ENCODE data around the gene SLC37A2. TPM values are rescaled to one million over a fixed set of nuclear protein-coding genes. Genes with fewer than 3 reads are reported as not detected.

The SLC37A2 gene
- total RNA-seq, 1 donor from 2014 or later = 3.8 TPM

DNA sequence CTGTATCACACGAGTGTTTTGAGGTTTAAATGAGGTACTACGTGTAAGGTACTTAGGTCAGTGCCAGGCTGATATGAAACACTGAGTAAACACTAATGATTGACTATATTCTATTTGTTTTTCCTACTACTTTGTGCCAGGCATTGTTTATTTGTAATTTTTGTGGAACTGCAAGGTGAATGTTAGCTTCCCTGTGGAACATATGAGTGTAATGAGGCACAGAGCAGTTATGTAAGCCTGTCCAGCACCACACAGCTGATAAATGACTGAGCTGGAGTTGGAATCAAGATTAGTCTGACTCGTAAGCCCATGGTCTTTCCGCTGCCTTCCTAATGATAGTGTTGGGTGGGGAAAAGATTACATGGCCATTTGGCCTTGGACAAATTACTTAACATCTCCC lies 5.9 kb downstream of the SLC37A2 start:
- no peak for ATAC-seq (ENCODE audit: poor library complexity)
- no peak for DNase-seq
- intact Hi-C loops (cut with DNase I) = no loop called here

DNA sequence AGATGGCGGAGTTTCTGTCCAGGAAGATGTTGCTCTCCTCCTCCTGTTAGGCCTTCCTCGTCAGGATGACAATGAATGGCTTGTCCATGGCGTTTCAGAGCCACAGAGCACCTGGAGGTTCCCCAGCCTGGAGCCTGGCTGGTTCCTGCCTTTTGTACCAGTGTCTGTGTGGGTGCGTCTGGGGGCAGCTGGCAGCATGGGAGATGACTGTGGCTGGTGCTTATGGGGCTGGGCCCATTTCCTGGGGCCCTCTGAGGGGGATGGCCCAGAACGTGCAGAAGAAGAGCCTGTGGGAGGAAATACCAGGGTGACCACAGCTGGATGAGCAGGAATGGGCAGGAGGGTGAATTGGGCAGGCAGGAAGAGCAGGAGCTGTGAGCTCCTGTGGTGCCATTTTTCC lies 6.7 kb downstream of the SLC37A2 start:
- intact Hi-C loops (cut with DNase I) = no loop called here
- no peak for ATAC-seq (ENCODE audit: poor library complexity)
- DNase-seq = no peak

DNA sequence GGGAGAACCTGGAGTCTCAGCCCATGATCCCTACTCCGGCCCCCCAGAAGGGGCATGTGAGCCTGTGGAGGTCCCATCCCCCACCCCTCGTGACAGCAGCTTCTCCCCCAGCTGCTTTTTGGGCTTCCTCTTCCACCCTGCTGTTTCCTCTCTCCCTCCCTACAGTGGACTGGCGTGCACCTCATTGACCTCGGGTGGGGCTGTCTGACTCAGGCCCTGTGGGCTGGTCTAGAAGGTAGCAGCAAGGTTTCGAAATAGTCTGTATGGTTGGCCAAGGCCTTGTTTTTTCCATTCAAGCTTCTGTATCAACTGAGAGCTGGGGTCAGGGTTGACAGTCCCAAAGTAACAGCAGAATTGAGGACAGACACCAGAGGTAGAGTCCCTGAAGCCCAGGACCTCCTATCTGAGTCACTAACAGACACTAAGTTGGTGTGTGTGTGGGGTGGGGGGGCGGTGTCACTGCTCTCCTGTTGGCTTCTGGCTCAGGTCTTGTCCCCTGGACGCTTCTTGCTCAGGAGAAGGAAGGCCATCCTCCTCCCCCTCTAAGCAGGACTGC lies 7.7 kb downstream of the SLC37A2 start:
- ATAC-seq (ENCODE audit: poor library complexity) (peak; percentile 89), DNase-seq (peak; percentile 78)
- intact Hi-C loops (cut with DNase I) = no loop called here

DNA sequence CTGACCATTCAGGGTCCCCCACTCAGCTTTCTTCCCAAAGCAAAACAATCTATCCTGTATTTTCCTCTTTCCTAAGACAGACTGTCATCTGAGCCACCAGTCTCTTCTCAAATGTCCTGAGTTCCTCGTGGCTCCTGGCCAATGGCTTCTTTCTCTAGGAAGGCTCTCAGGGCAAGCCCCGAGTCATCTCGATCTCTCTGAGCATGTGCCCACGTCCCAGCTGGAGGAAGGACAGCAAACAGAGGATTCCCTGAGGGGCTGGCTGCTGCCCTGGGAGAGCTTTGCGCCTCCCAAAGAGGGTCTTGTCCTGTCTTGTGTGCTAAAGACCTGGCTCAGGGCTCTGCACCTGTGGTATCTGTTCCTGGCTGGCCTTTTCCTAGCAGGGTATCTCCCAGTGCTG lies 8.3 kb downstream of the SLC37A2 start:
- DNase-seq = no peak
- intact Hi-C loops (cut with DNase I) = no loop called here
- peak; percentile 45 for ATAC-seq (ENCODE audit: poor library complexity)

DNA sequence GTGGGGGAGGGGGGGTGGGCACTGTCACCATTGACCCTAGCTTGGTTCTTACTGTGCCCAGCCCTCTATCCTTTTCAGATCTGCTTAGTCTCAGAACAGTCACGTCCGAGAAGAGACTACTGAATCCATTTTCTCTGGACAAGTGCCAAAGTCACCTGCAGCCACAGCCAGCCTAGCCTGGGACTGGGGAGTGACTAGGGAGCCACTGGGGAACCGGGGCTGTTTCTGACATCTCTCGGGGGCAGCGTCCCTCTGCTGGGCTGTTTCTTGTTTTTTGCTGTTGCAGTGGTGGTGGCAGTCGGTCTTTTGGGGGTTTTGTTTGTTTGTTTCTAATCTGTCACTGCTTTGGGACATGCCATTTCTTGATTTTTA lies 8.7 kb downstream of the SLC37A2 start:
- intact Hi-C loops (cut with DNase I) = no loop called here
- no peak for DNase-seq
- no peak for ATAC-seq (ENCODE audit: poor library complexity)

DNA sequence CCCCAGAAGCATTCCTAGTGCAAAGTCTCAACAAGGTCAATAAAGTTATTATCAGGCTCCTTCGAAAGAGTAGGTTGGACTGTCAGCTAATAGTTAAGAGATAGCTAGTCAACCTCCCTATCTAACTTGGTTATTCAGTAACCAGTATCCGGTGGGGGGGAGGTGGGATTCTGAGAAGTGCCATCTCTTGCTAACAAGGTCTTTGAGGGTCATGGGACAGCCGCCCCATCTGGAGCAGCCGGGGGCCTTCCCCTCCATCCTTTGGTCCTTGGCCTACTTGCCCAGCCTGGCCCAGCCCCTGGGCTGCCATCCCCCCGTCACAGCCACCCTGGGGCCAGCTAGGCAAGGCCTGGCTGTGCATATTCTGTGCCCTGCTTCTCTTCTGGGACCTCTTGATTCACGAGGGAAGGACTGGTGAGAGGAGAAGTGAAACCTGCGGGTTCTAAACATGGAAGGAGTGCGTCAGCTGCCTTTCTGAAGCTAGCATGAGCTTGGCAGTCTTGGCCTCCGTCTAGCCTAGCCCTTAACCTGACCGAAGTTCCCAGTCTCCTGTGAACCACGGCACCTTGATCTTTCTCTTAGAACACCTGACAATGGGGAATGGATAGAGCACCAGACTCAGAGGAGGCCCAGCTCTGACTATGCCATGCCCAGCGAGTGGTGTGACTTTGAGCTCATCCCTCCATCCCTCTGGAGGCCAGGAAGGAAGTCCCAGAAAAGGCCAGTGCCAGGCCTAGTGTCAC lies 9.3 kb downstream of the SLC37A2 start:
- ATAC-seq (ENCODE audit: poor library complexity) (peak; percentile 56), DNase-seq (no peak)
- intact Hi-C loops (cut with DNase I) = no loop called here

DNA sequence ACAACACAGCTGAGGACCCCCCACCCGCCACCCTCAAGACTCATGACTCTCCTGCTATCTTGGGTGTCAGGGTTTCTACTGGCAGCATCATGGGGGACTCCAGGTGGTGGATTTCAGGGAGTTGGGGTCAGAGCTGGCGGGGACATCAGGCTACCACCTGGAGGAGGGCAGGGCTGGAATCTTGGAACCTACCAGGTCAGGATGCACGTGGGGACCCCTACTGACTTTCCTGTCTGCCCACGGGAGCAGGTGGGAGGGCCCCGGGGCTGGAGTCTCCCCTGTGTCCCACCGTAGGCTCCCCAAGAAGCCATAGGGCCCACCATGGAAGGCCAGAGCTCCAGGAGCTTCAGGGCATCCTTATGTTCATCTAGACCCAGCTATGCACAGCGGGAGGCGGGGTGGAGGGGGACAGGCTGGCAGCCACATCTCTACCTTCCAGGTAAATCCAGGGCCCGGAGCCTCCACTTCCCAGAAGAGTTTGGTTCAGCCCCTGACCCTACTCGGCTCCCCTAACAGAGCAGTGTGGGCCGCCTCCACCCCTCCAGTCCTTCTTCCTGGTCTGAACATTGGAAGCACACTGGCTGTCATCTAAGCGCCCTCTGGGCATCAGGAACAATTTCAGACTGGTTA lies 10.0 kb downstream of the SLC37A2 start:
- intact Hi-C loops (cut with DNase I) = no loop called here
- no peak for DNase-seq
- ATAC-seq (ENCODE audit: poor library complexity) = no peak

DNA sequence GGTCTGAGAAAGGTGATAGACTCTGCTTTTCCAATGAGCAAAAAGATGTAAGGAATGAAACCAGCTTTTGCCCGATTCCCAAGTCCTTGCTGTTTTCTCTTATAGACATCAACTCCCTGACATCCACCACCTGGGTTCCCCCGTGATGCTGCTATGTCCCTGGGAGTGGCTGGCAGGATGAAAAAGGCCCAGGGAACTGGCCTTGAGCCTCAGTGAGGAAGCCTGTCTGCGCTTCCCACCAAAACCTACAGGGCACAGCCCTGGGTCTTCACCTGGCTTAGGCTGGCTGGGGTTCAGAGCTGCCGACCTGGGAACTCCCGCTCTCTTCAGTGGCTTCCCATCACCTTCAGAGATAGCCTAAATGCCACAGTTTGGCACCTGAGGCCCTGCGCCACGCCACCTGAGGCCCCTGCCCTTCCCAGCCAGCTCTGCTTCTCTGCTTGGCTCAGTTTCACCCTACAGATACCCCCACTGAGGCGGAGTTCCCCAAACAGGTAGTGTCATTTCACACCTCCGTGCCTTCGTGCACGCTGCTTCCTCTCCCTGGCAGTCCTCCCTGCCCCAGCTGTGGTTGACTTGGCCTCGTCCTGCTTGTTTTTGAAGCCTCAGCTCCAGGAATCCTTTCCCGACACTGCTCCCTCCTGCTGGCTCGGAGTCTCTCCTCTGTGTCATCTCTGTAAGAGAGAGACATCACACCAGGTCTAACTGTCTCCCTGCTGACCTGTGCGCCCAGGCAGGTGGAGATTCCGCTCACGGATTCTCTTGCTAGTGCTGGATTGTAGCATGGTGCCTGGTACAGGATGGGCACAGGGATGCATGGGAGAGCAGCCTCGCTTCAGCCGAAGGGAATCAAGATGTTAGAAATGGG lies 10.7 kb downstream of the SLC37A2 start:
- no peak for DNase-seq
- intact Hi-C loops (cut with DNase I) = no loop called here
- ATAC-seq (ENCODE audit: poor library complexity) = no peak

DNA sequence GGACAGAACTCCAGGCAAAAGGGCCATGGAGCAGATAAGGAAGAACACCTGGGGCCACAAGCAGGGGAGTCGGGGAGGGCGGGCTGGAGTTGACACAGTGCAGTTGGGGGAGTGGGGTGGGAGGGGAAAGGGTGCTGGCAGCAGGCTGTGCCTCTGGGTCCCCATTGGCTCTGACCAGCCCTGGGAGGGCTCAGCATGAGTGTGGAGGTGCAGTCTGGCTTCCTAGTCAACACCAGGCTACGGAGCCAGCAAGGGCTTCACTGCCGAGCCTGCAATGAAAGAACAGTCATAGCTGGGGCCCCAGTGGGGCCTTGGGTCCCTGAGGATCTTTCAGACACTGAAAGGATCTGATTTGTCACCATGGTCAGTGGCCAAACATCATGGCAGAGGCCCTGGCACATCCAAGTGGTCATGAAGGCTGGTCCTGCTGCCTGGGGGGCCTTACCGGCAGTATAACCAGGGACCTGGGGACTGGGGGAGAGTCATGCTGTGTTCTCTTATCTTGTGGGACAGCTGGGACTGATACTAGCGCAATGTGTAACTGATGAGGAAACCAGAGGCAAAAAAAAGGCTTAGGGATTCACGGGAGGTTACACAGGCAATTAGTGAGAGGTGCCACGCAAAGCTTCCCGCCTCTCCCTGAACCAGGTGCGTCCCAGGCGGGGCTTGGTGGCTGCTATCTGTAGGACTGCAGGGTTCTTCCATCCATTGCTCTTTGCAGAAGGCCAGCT lies 11.6 kb downstream of the SLC37A2 start:
- ATAC-seq (ENCODE audit: poor library complexity) (no peak), DNase-seq (no peak)
- intact Hi-C loops (cut with DNase I) = no loop called here

DNA sequence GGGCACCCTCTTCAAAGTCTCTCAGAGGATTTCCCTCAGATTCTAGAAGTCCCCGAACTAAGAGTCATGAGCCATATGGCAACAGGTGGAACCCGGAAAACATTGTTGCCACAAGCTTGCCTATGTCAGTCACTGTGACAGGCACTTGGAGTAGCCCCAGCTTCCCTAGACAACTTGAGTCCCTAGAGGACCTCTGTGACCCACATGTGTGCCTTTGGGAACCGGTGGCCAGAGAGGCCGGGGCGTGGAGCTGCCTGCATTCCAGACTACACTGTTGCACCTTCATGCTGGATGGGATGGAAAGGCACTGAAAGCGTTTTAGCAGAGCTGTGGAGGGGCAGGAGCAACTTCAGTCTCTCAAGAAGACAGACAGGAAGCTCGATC lies 12.1 kb downstream of the SLC37A2 start:
- intact Hi-C loops (cut with DNase I) = no loop called here
- no peak for DNase-seq
- ATAC-seq (ENCODE audit: poor library complexity) = no peak

DNA sequence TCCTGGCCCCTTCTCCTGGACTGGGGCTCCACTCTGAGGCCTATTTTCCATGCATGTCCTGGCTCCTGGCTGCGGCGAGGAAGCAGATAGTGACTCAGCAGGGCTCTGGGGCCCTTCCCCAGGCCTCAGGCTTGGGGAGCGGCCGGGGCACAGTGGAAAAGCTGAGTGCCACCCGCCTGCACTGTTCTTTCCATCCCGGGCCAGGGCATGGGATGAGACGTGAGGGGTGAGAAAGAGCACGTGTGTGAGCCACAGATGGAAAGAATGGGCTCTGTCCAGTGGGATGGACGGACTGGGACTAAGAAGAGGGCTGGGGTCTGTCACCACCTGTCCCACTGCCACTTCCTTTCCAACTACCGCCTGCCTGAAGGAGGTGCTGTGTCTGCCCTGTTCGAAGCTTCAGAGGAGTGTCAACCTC lies 12.8 kb downstream of the SLC37A2 start:
- intact Hi-C loops (cut with DNase I) = no loop called here
- ATAC-seq (ENCODE audit: poor library complexity) (no peak), DNase-seq (no peak)

DNA sequence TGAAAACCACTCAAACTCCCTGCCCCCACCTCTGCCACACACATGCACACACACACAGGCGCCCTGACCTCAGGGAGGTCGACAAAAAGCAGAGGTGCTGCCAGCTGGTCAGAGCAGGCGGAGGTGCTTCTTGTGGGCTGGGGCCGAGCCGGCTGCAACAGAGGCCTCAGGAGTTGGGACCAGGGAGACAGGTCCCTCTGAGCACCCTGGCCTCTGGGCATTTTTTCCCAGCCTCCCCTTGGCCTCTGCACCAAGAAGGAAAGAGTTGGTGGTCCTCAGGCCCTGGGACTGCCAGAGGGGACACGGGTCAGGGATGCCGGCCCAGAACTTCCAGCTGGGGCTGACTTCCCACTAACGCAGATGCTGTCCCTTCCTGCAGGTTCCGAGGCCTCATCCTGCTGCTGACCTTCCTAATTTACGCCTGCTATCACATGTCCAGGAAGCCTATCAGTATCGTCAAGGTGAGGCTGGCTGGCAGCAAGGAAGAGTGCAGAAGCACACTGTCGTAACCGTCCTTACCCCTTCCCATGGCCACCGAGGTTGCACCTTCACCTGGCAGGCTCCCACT lies 13.4 kb downstream of the SLC37A2 start:
- intact Hi-C loops (cut with DNase I) = no loop called here
- DNase-seq (no peak), ATAC-seq (ENCODE audit: poor library complexity) (no peak)

DNA sequence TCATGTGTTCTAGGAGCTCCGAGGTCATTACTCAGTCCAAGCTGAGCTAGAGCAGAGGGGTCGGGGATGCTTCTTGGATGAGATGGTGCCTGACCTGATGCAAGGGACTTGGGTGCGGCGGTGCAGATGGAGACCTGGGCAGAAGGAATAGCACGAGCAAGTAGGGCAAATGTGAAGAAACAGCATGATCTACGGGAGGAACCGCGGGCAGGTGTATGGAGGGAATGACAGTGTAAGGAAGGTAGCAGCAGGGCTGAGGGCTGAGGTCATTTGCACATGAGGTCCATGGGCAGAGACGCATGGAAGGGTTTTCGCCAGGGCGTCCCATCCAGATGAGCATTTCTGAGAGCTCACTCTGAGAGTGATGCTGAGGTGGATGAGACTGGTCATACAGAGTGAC lies 14.9 kb downstream of the SLC37A2 start:
- no peak for ATAC-seq (ENCODE audit: poor library complexity)
- intact Hi-C loops (cut with DNase I) = no loop called here
- DNase-seq = no peak

DNA sequence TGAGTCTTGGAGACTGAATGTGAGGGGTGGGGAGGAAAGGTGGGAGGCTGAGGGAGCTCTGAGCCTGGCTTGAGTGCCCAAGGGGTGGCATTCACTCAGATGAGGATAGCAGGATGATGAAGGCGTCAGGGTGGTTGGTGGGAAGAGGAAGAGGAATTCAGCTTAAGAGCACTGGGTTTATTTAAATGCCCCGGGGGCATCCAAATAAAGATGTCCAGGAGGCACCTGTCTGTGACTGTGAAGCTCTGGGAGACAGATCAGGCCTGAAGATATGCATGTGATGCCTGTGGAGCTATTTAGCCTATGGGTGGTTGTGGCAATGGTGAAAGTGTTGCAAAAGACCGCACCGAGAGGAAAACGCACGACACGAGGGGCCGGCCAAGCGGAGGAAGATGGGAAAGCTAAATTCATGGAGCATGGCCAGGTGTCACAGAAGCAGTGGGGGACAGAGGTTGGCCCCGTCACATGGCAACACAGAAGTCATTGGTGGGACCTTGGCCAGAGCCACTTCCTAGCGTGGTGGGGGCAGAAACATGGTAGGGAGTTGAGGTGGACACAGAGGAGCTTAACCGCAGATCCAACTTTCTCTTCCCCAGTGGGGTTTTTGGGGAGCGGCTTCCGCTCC lies 15.5 kb downstream of the SLC37A2 start:
- ATAC-seq (ENCODE audit: poor library complexity) = no peak
- intact Hi-C loops (cut with DNase I) = no loop called here
- no peak for DNase-seq

DNA sequence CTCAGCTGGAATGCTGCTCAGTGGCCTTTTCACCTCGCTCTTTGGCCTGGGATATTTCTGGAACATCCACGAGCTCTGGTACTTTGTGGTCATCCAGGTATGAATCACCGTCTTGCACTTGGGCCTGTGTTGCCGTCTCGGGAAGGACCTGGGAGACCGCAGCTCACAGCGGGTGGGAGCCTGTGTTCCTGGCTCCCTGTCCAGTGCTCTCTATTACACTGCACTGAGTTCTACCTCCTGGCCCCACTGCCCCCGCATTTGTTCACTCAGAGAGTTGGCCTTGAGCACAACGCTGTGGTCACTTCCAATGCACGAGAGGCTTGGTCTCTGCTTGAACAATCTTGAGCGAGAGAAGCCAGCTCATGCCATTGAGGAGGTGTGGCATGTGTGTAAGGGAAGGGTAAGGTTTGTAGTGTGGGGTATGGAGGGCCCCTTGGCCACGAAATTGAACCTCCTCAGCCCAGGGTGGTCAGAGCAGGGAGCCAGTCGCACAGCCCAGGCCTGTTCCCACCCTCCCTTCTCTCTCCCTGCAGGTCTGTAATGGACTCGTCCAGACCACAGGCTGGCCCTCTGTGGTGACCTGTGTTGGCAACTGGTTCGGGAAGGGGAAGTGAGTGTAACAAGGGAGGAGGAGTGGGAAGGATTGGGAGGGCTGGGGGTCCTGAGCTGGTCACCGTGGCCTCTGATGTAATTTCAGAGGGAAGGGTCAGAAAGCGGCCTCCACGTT lies 16.2 kb downstream of the SLC37A2 start:
- intact Hi-C loops (cut with DNase I) = no loop called here
- ATAC-seq (ENCODE audit: poor library complexity) = no peak

DNA sequence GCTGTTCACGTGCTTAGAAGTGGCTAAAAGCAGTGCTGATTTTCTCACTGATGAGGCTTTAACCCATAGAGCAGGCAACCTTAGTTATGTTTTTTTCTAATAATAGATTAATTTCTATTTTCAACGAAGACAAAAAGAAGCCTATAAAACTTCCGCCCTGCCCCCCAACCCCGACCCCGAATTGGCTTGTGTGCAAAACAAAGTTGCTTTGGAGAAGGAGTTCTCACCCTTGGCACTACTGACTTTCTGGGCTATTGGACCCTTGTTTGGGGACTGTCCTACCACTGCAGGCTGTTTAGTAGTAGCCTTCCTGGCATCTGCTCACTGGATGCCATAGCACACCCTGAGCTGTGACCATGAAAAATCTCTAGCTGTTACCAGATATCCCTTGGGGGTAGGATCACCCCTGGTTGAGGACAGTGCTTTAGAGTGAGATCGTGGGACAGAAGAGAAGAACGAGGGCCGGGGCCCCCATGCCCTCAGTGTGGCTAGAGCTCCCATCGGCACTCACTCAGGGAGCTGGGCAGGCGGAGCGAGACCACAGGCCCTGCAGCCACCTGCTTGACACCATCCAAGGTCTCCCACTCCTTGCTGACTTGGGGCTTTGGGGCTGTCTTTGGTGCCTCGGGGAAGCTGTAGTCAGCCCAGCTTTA lies 16.9 kb downstream of the SLC37A2 start:
- no peak for DNase-seq
- ATAC-seq (ENCODE audit: poor library complexity) = no peak
- intact Hi-C loops (cut with DNase I) = no loop called here

More for the DNA sequence above, 16.2 kb downstream of the SLC37A2 start:
- DNase-seq = no peak

DNA sequence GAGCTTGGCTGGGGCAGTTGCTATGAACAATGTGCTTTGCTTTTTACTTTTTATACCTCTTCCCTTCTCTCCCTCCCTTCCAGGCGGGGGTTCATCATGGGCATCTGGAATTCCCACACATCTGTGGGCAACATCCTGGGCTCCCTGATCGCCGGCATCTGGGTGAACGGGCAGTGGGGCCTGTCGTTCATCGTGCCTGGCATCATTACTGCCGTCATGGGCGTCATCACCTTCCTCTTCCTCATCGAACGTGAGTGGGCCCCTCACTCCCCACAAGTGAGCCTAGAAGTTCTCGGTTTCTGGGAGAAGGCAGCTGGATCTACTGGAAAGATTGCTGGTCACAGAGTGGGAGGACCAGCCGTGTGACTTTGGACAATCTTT lies 17.4 kb downstream of the SLC37A2 start:
- intact Hi-C loops (cut with DNase I) = no loop called here
- ATAC-seq (ENCODE audit: poor library complexity) (no peak), DNase-seq (no peak)

Data from Right ventricle myocardium superior (tissue), 1 donor.